GM21825 (cell line): ENCODE results near the gene MTCP1.
A peak's percentile ranks its signal among the peaks of the same experiment; 100 is the strongest.

ENCODE experiments used
- ATAC-seq: cut with Tn5 transposase; IDR thresholded peaks from one replicate; pipeline ENCODE4 v1.9.1; 2021; ENCODE audit warnings: mild to moderate bottlenecking, moderate library complexity; ENCODE audit not compliant: unreplicated experiment

Gene MTCP1, protein sequence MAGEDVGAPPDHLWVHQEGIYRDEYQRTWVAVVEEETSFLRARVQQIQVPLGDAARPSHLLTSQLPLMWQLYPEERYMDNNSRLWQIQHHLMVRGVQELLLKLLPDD

GRCh38 chrX:155070975-155071693 lies at the start of gene MTCP1, which contains the start of the genes BRCC3 and CMC4:
MTCP1 (minus strand) TSS chrX:155071136; CDS start chrX:155066010, 5,126 bp downstream.
BRCC3 (plus strand) TSS chrX:155071508; CDS start chrX:155071528, 20 bp downstream.
CMC4 (minus strand) TSS chrX:155071136; CDS start chrX:155064023, 7,113 bp downstream.
- ATAC-seq: peak; percentile 87

- ATAC-seq: no peak
Observed at GRCh38 chrX:155115174-155115819, 44.4 kb upstream of the MTCP1 start.

DNA sequence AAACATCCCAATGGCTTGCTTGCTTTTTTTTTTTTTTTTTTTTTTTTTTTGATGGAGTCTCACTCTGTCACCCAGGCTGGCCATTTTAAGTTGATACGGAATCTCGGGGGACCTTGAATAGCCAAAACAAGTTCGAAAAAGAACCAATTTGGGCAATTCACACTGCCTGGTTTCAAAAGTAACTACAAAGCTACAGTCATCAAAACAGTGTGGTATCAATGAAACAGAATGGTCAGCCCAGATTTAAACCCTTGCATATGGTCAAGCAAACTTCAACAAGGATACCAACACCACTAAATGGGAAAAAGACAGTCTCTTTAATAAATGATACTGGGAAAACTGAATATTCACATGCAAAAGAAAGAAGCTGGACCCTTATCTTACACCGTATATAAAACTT lies 42.2 kb upstream of the MTCP1 start:
- ATAC-seq: no peak

DNA sequence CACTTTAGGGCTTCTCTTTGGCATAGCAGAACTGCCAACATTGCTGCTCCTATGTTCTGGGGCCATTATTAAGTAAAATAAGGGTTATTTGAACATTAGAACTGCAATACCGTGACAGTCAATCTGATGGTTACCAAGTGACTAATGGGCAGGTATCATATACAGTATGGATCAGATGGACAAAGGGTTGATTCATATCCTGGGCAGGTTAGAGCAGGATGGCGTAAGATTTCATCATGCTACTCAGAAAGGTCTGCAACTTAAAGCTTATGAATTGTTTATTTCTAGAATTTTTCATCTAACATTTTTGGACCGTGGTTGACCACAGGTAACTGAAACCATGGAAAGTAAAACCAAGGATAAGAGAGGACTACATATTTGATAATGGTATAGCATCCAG lies 41.2 kb upstream of the MTCP1 start:
- no peak for ATAC-seq

GRCh38 chrX:155108427-155108826 lies 37.5 kb upstream of the MTCP1 start:
- ATAC-seq: no peak

GRCh38 chrX:155105919-155106318 lies 35.0 kb upstream of the MTCP1 start:
- no peak for ATAC-seq

DNA sequence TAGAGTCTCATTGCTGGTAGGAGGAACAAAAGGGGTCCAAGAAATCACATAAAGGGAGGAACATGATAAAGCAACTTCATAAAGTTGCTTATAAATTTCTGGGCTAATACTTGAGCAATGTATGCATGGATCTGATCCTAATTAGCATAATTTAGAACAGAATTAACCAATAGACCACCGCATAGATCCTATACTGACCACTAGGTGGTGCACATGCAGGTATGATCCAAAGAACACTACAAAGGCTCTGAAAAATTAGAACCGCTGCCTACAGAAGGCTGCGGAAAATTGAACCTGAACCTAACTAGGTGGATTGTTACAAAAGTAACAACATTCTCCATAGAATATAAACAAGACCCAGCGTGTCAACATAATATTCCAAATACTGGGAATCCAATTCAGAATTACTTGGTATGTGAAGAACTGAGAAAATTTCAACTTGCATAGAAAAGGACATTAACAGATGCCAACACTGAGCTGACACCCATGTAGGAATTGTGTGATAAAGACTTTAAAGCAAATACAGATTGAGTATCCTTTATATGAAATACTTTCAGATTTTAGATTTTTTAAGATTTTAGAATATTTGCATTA lies 23.6 kb upstream of the MTCP1 start:
- ATAC-seq: peak; percentile 72

- ATAC-seq: no peak
Observed at GRCh38 chrX:155086961-155087735, 16.2 kb upstream of the MTCP1 start.

GRCh38 chrX:155086202-155086840 lies 15.4 kb upstream of the MTCP1 start:
- no peak for ATAC-seq

- ATAC-seq: no peak
Observed at GRCh38 chrX:155071694-155072280, 851 bp upstream of the MTCP1 start.

DNA sequence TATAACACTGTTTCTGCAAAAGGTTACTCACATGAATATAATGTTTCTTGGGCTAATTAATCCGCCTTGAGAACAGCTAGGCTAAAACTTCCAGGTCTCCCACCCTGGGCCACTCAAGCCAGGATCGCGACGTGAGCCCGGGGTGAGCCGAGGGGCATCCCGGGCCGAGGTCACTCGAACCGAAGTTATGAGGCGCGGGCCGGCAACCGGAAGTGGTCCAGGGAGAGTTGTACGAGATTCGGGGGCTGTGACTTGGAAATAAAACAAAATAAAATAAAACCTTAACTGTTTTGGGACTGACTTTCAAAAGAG lies 317 bp downstream of the MTCP1 start:
- peak; percentile 22 for ATAC-seq

DNA sequence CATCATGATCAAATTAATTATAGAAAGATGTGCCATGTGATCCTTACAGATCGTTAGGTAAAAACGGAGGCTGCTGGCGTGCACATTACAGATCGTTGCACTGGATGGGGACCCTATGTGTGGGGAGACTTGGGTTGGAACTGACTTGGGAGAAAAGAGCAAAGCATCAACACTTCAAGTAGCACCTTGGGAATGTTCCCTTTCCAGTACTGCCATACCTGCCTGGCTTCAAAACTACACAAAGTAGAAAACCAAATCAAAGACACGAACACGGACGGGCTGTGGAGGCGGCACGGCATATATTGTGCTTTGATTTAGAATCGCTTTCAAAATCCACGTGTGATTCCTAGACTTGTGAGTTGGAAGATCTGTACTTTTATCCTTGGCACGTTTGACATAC lies 898 bp downstream of the MTCP1 start:
- no peak for ATAC-seq

- no peak for ATAC-seq
Observed at GRCh38 chrX:155069414-155069813, 1.5 kb downstream of the MTCP1 start.

GRCh38 chrX:155068165-155068564 lies 2.8 kb downstream of the MTCP1 start:
- no peak for ATAC-seq

- no peak for ATAC-seq
Observed at GRCh38 chrX:155065035-155065734, 5.8 kb downstream of the MTCP1 start.

- no peak for ATAC-seq
Observed at GRCh38 chrX:155061760-155062159, 9.2 kb downstream of the MTCP1 start.

DNA sequence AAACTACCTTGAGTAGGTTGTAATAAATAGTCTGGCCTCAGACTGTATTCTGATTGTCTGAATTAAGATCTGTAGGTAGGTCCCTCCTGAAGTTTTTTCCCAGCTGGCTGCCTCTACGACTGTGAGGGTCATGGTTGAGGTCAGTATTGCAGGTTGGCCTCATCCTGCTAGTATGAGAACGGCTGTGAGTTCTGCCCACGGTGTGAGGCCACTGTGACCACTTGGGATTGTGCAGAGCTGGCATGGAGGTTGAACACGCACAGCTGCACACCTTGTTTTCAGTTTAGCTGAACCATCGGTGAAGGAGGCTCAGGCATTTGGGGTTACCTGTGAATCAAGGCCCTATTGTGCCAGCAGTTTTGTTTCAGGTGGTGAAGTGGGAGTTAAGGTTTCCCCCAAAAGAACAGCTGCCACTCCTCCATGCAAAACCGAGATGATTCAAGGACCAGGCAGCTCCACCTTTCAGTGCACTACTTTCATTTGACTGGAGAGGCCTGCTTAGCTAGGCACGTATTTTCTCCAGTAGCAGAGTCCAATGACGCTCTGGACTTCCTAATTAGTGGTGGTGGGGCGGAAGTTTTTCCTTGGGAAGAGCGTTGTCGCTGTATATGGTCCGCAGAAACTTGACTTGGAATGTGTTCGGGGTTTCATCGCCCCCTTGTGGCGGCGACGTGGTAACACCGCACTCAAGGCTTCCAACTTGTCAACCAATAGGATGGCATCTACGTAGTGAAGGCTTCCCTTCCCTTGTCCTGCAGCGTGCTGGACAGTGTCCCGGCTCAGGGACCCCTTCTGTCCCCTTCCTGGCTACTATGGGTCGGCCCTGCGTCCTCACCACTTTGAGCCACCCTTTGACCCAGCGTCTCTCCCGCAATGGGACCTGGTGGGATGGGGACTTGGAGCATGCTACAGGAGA lies 13.8 kb downstream of the MTCP1 start:
- ATAC-seq: peak; percentile 78

DNA sequence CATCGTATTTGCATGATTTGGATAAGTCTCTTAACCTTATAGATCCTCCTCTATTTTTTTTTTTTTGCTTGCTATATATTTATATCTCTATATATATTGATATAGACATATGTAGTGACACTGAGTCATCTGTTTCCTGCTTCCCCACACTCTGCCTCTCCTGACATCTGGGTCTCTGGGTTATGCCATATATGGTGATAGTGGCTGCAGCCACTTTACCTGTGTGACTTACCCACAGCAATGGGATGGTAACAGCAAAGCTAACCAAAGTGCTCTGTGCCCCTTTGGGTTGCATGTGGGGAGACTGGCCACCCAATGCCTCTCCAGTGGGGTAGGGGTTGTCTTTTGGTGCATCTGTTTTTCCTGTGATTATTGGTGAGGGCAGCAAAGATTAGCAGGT lies 14.5 kb downstream of the MTCP1 start:
- ATAC-seq: no peak

GRCh38 chrX:155055494-155055893 lies 15.4 kb downstream of the MTCP1 start:
- no peak for ATAC-seq
